HepG2 (cell line): ENCODE measurements around the gene PRRC1. TPM values are rescaled to one million over a fixed set of nuclear protein-coding genes. Genes with fewer than 3 reads are reported as not detected.

Experiments used
- GATAD1 ChIP-seq: IDR thresholded peaks from 2 replicates; pipeline ENCODE4 v1.6.1; 2016; ENCODE audit warnings: missing genetic modification reagents, missing compliant biosample characterization
- HNF4G ChIP-seq, 2 experiments: sonication (generic) in 1 of 2; formaldehyde crosslinking in 1 of 2; IDR thresholded peaks; 2 replicates each; pipeline versions ENCODE4 v1.4.0 to v1.6.1; 2011 to 2020; ENCODE audit warnings: borderline replicate concordance in 2 of 2, low read depth in 2 of 2, mild to moderate bottlenecking in 2 of 2, low read length in 1 of 2, missing genetic modification reagents in 1 of 2, moderate library complexity in 1 of 2
- KMT2B ChIP-seq: IDR thresholded peaks from 2 replicates; pipeline ENCODE4 v1.6.1; 2016; ENCODE audit warnings: missing genetic modification reagents, missing compliant biosample characterization
- RBM39 ChIP-seq: fragments of 200-400 bp; formaldehyde crosslinking; IDR thresholded peaks from one replicate; pipeline ENCODE4 v1.6.1; 2018; ENCODE audit warnings: antibody characterized with exemption, mild to moderate bottlenecking, low read depth, low read length; ENCODE audit not compliant: poor library complexity, severe bottlenecking
- SMARCC2 ChIP-seq: fragments of 450-650 bp; IDR thresholded peaks from 2 replicates; pipeline ENCODE4 v1.6.1; 2017; ENCODE audit warnings: antibody characterized with exemption, mild to moderate bottlenecking
- SP1 ChIP-seq, 2 experiments: fragments of 450-650 bp in 1 of 2; sonication (generic) in 1 of 2; formaldehyde crosslinking in 1 of 2; IDR thresholded peaks; 2 replicates each; pipeline versions ENCODE4 v1.4.0 to v1.6.1; 2016 to 2020; ENCODE audit warnings: missing genetic modification reagents in 1 of 2
- TBX2 ChIP-seq: sonication (generic); formaldehyde crosslinking; IDR thresholded peaks from 2 replicates; pipeline ENCODE4 v1.5.0; 2020; ENCODE audit warnings: missing genetic modification reagents, mild to moderate bottlenecking, borderline replicate concordance
- ZNF207 ChIP-seq: fragments of 450-650 bp; IDR thresholded peaks from 2 replicates; pipeline ENCODE4 v1.6.1; 2016; ENCODE audit warnings: antibody characterized with exemption, borderline replicate concordance
- ZNF256 ChIP-seq: sonication (generic); formaldehyde crosslinking; conservative IDR thresholded peaks from 2 replicates; pipeline ENCODE4 v1.4.0; 2020; ENCODE audit warnings: missing genetic modification reagents
- ZNF367 ChIP-seq: sonication (generic); formaldehyde crosslinking; IDR thresholded peaks from 2 replicates; pipeline ENCODE4 v1.4.0; 2020; ENCODE audit warnings: missing genetic modification reagents, borderline replicate concordance
- ZNF792 ChIP-seq: IDR thresholded peaks from 2 replicates; pipeline ENCODE4 v1.6.1; 2016
- ZZZ3 ChIP-seq: sonication (generic); formaldehyde crosslinking; IDR thresholded peaks from 2 replicates; pipeline ENCODE4 v1.4.0; 2020; ENCODE audit warnings: missing genetic modification reagents, mild to moderate bottlenecking, borderline replicate concordance
- polyA plus RNA-seq, 8 experiments: library from polyadenylated mRNA; depleted of rRNA in 3 of 8; stranded (reverse) in 7 of 8; unstranded in 1 of 8; fragments of >200 nt; fragmentation: Illumina TruSeq in 4 of 8; extraction: Trizol in 4 of 8; gene quantifications; 2 replicates each; pipeline versions ENCODE4 v1.2.1 to v1.2.3, GENCODE V29; 2011 to 2016; ENCODE audit warnings: low read depth in 4 of 8, missing spikeins in 1 of 8, mixed read lengths in 1 of 8; ENCODE audit not compliant: insufficient read depth in 1 of 8
- total RNA-seq, 5 experiments: library from RNA; depleted of rRNA; stranded (reverse); fragments of >200 nt; fragmentation: Illumina TruSeq; extraction: Trizol; gene quantifications; 2 replicates each; pipeline ENCODE4 v1.2.3, GENCODE V29; 2016; ENCODE audit warnings: low read depth in 1 of 5
- TF ChIP-seq, protein P1 (sequence below): sonication (generic); formaldehyde crosslinking; IDR thresholded peaks from 2 replicates; pipeline ENCODE4 v1.4.0; 2020; ENCODE audit warnings: missing genetic modification reagents
- TF ChIP-seq, protein P2 (sequence below): sonication (generic); formaldehyde crosslinking; IDR thresholded peaks from 2 replicates; pipeline ENCODE4; 2020; ENCODE audit warnings: missing genetic modification reagents, mild to moderate bottlenecking, borderline replicate concordance
- TF ChIP-seq, protein P3 (sequence below): IDR thresholded peaks from 2 replicates; pipeline ENCODE4 v1.6.1; 2016; ENCODE audit warnings: low read depth, control low read depth
- TF ChIP-seq, protein P4 (sequence below): sonication (generic); formaldehyde crosslinking; IDR thresholded peaks from 2 replicates; pipeline ENCODE4 v1.4.0; 2020; ENCODE audit warnings: missing genetic modification reagents, borderline replicate concordance
- TF ChIP-seq, protein P5 (sequence below): sonication (generic); formaldehyde crosslinking; IDR thresholded peaks from 2 replicates; pipeline ENCODE4 v1.8.0; 2022; ENCODE audit warnings: mild to moderate bottlenecking, missing genetic modification reagents; ENCODE audit not compliant: insufficient replicate concordance

The PRRC1 gene
- total and polyA plus RNA-seq, 2 of the 13 experiments (the other 11 are each of a cell fraction or from before 2014, with no cell fraction given): 48.5 to 51.9 TPM

DNA sequence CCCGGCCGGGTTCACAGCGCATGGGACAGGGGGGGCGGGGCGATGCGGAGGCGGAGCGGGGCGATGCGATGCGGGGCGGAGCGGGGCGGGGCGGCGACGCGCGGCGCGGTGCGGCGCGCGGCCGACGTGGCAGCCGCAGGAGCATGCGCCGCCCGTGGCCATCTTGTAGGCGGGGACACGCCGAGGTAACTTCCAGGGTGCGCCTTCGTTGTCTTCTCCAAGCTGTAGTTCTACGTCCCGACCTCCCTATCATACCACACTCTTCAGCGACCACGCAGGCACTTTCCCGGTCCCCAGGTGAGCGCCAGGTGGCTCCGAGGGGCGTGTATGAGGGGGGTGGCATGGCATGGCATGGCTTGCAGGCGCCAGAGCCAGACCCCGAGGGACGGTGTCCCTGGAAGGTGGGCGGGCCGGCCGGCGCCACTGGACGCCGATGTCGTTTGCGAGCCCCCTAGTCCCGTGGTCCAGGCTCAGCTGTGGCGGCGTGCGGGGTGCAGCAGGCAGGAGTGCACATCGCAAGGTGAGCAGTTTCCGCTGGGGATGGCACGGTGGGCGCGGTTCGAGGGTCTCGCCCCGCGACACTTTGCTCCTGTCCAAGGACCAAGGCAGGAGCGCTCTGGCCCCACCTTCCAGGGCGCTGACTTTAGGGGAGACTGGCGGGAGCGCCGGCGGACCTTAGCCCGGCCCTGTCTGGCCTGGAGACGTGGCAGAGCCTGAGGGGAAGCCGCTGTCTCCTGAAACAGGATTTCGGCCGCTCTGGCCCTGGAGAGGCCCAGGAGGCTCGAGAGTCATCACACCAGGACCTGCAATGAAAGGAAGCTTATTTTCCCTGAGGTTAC is at the start of gene PRRC1 (continued):
- TF ChIP-seq, protein P1, sequence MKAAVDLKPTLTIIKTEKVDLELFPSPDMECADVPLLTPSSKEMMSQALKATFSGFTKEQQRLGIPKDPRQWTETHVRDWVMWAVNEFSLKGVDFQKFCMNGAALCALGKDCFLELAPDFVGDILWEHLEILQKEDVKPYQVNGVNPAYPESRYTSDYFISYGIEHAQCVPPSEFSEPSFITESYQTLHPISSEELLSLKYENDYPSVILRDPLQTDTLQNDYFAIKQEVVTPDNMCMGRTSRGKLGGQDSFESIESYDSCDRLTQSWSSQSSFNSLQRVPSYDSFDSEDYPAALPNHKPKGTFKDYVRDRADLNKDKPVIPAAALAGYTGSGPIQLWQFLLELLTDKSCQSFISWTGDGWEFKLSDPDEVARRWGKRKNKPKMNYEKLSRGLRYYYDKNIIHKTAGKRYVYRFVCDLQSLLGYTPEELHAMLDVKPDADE (CRISPR knock-in tag): 0 out of 2 replicates have a peak, but pooled peaks have one; percentile 48
- peak; percentile 55; the same call in 1 of the 2 replicates for TF ChIP-seq ZNF256
- TF ChIP-seq ZZZ3: peak; percentile 51; the same call in 1 of the 2 replicates
- TF ChIP-seq RBM39: no peak
- peak; percentile 76 for TF ChIP-seq KMT2B (CRISPR knock-in tag)
- TF ChIP-seq, protein P2, sequence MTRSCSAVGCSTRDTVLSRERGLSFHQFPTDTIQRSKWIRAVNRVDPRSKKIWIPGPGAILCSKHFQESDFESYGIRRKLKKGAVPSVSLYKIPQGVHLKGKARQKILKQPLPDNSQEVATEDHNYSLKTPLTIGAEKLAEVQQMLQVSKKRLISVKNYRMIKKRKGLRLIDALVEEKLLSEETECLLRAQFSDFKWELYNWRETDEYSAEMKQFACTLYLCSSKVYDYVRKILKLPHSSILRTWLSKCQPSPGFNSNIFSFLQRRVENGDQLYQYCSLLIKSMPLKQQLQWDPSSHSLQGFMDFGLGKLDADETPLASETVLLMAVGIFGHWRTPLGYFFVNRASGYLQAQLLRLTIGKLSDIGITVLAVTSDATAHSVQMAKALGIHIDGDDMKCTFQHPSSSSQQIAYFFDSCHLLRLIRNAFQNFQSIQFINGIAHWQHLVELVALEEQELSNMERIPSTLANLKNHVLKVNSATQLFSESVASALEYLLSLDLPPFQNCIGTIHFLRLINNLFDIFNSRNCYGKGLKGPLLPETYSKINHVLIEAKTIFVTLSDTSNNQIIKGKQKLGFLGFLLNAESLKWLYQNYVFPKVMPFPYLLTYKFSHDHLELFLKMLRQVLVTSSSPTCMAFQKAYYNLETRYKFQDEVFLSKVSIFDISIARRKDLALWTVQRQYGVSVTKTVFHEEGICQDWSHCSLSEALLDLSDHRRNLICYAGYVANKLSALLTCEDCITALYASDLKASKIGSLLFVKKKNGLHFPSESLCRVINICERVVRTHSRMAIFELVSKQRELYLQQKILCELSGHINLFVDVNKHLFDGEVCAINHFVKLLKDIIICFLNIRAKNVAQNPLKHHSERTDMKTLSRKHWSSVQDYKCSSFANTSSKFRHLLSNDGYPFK (CRISPR knock-in tag): peak; percentile 25; the same call in 1 of the 2 replicates
- TF ChIP-seq SMARCC2: no peak
- no peak for TF ChIP-seq SP1 (IDR thresholded peaks at IDR 0.05)
- TF ChIP-seq SP1 (CRISPR knock-in tag; IDR thresholded peaks at IDR 0.05): peak; percentile 60; the same call in 1 of the 2 replicates
- 0 out of 2 replicates have a peak, but pooled peaks have one; percentile 47 for TF ChIP-seq ZNF367 (CRISPR knock-in tag)
- TF ChIP-seq TBX2 (CRISPR knock-in tag): peak; percentile 75
- TF ChIP-seq, protein P3, sequence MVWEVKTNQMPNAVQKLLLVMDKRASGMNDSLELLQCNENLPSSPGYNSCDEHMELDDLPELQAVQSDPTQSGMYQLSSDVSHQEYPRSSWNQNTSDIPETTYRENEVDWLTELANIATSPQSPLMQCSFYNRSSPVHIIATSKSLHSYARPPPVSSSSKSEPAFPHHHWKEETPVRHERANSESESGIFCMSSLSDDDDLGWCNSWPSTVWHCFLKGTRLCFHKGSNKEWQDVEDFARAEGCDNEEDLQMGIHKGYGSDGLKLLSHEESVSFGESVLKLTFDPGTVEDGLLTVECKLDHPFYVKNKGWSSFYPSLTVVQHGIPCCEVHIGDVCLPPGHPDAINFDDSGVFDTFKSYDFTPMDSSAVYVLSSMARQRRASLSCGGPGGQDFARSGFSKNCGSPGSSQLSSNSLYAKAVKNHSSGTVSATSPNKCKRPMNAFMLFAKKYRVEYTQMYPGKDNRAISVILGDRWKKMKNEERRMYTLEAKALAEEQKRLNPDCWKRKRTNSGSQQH: peak; percentile 13; the same call in 1 of the 2 replicates
- peak; percentile 69 for TF ChIP-seq GATAD1 (CRISPR knock-in tag)
- TF ChIP-seq, protein P4, sequence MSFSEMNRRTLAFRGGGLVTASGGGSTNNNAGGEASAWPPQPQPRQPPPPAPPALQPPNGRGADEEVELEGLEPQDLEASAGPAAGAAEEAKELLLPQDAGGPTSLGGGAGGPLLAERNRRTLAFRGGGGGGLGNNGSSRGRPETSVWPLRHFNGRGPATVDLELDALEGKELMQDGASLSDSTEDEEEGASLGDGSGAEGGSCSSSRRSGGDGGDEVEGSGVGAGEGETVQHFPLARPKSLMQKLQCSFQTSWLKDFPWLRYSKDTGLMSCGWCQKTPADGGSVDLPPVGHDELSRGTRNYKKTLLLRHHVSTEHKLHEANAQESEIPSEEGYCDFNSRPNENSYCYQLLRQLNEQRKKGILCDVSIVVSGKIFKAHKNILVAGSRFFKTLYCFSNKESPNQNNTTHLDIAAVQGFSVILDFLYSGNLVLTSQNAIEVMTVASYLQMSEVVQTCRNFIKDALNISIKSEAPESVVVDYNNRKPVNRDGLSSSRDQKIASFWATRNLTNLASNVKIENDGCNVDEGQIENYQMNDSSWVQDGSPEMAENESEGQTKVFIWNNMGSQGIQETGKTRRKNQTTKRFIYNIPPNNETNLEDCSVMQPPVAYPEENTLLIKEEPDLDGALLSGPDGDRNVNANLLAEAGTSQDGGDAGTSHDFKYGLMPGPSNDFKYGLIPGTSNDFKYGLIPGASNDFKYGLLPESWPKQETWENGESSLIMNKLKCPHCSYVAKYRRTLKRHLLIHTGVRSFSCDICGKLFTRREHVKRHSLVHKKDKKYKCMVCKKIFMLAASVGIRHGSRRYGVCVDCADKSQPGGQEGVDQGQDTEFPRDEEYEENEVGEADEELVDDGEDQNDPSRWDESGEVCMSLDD (CRISPR knock-in tag): peak; percentile 84; the same call in 1 of the 2 replicates
- no peak for TF ChIP-seq ZNF792
- TF ChIP-seq, protein P5, sequence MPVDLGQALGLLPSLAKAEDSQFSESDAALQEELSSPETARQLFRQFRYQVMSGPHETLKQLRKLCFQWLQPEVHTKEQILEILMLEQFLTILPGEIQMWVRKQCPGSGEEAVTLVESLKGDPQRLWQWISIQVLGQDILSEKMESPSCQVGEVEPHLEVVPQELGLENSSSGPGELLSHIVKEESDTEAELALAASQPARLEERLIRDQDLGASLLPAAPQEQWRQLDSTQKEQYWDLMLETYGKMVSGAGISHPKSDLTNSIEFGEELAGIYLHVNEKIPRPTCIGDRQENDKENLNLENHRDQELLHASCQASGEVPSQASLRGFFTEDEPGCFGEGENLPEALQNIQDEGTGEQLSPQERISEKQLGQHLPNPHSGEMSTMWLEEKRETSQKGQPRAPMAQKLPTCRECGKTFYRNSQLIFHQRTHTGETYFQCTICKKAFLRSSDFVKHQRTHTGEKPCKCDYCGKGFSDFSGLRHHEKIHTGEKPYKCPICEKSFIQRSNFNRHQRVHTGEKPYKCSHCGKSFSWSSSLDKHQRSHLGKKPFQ (CRISPR knock-in tag): peak; percentile 82
- no peak for TF ChIP-seq ZNF207
- 0 out of 2 replicates have a peak, but pooled peaks have one; percentile 38 for TF ChIP-seq HNF4G (IDR thresholded peaks at IDR 0.05; ENCODE audit: borderline replicate concordance, low read depth, low read length)
- TF ChIP-seq HNF4G (CRISPR knock-in tag; IDR thresholded peaks at IDR 0.05; ENCODE audit: borderline replicate concordance, low read depth): no peak
